Measurements from ENCODE around the gene GTSF1L.
"Not testable (repeated sequence)": the region's sequence is repeated elsewhere in the genome, so short reads cannot be mapped to it uniquely, and the experiment has no call there.

GTSF1L gene

DNA sequence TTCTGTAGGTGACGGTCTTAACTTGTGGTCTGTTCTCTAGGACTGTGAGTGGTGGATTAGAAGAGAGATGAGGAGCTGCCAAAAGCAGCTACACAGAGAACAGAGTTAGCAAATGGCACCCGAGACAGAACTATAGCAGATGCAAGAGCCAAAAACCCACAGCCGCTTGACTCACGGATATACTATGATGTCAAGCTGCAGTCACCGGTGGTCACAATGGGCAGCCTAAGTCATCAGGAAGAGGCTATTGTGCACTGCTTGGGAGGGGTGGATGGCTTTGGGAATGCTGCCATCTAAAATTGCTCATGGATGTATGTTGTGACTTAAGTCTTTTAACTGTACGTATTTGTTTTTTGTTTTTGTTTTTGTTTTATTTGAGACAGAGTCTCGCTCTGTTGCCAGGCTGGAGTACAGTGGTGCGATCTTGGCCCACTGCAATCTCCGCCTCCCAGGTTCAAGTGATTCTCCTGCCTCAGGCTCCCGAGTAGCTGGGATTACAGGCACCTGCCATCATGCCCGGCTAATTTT is at the start of gene GTSF1L:
TSS of gene GTSF1L (minus strand) at position 192 of the 528 bp plus-strand sequence. CDS start 308 bp downstream, outside the sequence.
- no peak for DNase-seq (ENCODE audit: low spot score)

- DNase-seq (ENCODE audit: low spot score) = no peak
These were observed 48.0 kb upstream of the GTSF1L start for GRCh38 chr20:43774754-43775153.

DNA sequence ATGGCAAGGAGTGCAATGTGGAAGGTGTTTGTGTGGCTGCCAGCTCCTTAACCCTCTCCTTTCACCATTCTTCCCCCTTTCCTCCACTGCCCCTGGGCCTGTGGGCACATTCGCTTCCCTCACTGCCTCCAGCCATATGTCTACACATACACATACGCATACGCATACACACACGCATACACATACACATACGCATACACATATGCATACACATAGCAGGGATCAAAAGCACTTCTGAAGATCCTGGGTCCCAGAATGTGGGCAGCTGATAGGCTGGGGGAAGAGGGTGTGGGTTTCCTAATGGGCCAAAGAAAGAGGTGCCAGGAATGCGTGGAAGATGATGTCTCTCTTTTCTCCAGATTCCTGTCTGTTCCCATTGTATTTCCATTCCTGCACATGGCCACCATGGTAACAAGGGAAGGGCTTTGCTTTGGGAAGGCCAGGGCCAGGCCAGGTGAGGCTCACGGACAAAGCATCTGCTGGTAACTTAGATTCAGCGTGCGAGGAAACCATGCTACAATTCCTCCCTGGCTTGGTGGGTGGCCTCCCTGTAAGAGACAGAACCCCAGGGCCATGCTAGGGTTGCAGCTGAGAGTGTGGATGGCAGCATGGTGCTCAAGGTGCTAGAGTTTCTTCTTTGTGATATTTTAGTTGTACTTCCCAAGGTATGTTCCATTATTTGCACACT is 44.8 kb upstream of the GTSF1L start:
- no peak for DNase-seq (ENCODE audit: low spot score)

DNA sequence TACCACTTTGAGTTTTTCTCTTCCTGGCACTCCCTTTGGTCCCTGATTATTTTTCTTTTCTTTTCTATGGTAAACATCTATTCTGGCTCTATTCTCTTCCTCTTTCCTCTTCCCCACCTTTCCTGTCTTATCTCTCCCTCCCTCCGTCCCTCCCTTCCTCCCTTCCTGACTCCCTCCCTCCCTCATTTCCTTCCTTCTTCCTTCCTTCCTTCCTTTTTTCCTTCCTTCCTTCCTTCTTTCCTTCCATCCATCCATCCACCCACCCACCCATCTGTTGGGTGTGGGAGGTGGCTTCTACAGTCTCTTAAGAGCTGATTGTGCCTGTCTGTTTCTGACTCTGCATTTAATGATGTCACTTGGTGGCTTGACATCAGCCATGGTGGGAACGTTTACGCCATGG is 43.5 kb upstream of the GTSF1L start:
- no peak for DNase-seq (ENCODE audit: low spot score)

DNA sequence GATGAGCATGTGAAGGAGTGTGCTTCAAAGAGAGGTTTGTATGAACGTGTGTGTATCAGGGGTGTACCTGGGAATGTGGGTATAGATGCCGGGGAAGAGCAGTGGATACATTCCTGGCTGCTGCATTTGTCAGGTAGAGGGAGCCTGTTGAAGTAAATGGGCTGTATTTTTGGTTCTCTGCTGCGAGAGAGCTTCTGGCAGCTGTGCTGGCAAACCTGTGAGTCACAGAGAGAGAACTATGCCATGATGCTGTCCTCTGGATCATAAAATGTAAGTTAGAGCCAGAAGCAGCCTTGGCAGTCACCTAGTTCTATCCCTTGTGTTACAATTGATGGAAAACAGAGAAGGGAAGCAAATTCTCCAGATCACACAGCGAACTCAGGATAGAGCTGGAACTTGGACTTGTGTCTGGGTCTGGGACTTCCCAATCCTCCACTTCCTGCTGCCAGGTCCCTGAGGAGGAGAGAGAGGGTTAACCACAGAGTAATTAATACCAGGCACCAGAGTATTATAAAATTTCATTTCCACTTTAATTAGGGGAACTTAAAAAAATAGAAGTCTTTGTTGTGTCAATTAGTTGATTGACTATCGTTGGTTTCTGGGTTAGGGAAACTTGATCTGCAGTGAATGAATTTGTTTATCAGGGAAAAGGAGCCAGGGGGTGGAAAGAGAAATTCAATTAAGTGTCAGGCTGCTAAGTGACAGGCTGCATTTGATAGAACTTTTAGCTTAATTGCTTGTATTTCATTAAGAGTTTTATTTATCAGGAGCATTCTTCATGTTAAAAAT is 41.1 kb upstream of the GTSF1L start:
- DNase-seq (ENCODE audit: low spot score) = no peak

GRCh38 chr20:43766917-43767316 is 40.1 kb upstream of the GTSF1L start:
- DNase-seq (ENCODE audit: low spot score) = no peak

DNA sequence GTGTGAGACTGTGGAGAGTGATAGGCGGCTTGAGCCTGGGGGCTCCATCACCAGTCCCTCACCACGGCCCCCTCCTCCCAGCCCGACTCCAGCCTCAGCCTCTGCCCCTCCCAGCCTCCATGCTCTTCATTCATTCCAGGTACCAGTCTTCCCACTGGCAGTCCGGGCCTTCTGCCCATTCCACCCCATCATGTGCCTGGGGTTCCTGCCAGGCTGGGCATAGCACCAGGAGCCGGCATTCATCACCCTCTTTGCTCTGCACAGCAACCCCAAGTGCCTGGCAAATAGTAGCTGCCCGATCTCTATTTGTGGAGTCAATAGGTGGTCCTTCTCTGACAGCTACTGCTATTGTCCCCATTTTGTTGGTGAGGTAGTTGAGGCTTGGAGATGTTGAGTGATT is 39.6 kb upstream of the GTSF1L start:
- DNase-seq (ENCODE audit: low spot score) = no peak

- no peak for DNase-seq (ENCODE audit: low spot score)
These were observed 39.1 kb upstream of the GTSF1L start for GRCh38 chr20:43765916-43766315.

GRCh38 chr20:43762911-43763310 is 36.1 kb upstream of the GTSF1L start:
- no peak for DNase-seq (ENCODE audit: low spot score)

GRCh38 chr20:43761386-43762340 is 34.9 kb upstream of the GTSF1L start:
- DNase-seq (ENCODE audit: low spot score) = no peak

DNA sequence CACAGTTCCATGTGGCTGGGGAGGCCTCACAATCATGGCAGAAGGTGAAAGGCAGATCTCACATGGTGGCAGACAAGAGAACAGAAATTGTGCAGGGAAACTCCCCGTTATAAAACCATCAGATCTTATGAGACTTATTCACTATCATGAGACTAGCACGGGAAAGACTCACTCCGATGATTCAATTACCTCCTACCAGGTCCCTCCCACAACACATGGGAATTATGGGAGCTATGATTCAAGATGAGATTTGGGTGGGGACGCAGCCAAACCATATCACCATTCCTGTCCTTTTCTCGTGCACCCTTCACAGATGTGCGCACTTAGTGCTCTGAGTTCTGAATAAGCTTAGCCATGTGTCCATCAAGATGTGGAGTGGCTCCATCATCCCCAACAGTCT is 31.1 kb upstream of the GTSF1L start:
- not testable (repeated sequence) for DNase-seq (ENCODE audit: low spot score)

- no peak for DNase-seq (ENCODE audit: low spot score)
These were observed 29.0 kb upstream of the GTSF1L start for GRCh38 chr20:43755851-43756250.

DNA sequence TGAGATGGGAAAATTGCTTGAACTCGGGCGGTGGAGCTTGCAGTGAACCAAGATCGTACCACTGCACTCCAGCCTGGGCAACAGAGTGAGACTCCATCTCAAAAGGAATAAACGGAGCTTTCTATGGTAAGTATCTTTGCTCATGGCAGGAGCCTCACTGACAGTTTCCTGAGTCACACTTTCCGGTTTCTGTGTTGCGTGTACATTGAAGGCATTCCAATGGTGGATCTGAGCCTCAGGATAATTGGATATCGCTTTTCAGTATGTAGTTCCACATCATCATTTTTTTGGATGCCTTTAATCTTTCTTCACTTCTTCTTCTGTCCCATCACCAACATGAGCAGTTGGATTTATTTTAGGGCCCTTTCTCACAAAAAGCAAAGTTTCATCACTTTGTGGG is 28.6 kb upstream of the GTSF1L start:
- DNase-seq (ENCODE audit: low spot score) = no peak

DNA sequence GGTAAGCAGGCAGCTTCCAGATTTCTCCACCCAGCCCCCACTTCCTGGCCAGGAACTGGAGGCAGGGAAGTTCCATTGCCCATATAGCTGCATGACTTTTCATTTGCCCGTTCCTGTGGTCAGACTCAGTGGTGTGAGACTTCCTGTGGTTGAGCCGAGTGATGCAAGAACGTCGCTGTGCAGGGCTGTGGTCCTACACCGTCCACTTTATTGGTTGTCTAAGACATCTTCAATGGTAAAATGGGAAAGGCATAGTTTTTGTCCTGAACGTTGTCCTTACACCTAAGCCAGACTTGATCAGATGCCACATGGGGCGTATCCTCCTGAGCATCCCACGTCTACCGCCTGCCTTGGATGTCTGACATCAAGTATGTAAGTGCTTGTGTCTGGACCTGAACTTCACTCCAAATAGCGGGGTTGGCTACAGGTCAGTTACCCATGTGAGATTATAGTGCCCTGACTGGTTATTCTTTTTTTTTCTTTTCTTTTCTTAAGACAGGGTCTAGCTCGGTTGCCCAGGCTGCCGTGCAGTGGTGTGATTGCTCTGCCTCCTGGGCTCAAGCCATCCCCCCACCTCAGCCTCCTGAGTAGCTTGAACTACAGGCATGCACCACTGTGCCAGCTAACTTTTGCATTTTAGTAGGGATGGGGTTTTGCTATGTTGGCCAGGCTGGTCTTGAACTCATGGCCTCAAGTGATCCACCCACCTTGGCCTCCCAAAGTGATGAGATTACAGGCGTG is 25.9 kb upstream of the GTSF1L start:
- DNase-seq (ENCODE audit: low spot score) = no peak

- DNase-seq (ENCODE audit: low spot score) = no peak
These were observed 25.2 kb upstream of the GTSF1L start for GRCh38 chr20:43752051-43752360.

DNA sequence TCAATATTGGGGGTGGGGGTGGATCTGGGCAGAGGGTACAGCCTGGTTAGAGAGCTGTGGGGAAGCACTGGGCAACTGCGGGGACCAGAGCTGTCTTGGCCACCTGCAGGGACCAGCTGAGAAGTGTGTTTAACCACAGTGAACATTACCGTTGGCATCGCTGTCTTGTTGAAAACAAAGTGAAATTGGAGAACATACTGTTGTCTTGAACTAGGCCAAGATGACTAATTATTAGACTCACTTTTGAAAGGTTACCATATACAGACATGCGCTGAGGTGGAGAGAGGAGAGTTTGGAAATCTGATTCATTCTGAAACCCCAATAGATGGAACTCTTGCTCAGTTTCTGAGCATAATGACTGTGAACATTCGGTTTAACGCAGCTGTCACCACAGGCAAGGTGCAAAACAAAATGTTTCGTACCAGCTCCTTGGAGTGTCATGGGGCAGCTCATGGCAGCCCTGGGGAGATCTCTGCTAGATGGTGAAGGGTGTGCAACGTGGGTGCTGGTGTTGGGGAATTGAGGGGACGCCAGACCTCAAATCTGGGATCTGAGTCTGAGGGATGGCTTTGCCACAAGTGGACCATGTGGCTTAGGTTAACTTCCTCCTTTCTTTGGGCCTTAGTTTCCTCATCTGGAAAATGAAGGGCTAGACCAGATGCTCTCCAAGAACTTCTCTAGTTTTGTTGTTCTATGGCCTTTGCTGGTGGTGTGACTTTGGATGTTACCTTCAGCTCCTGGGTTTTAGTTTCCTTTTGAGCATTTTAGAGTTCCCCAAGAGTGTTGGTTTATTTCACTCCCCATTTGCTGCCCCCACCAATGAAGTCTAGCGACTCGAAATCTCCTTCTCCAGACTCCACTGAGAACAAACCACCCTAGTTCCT is 24.6 kb upstream of the GTSF1L start:
- no peak for DNase-seq (ENCODE audit: low spot score)

DNA sequence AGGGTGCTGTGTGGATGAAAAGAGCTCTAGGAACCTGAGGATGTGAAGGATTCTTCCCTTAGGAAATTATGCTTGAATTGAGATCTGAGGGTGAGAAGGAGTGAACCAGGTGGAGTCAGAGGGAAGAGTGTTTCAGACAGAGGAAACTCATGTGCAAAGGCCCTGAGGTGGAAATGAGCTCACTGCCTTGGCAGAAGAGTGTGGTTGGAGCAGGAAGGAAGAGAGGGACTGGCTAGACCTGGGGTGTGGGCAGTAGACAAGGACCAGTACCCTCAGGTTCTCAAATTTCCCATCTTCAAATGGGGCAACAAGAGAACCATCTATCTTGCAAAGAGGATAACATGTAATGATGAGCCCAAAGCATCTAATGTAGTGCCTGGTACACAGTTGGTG is 24.0 kb upstream of the GTSF1L start:
- no peak for DNase-seq (ENCODE audit: low spot score)

DNA sequence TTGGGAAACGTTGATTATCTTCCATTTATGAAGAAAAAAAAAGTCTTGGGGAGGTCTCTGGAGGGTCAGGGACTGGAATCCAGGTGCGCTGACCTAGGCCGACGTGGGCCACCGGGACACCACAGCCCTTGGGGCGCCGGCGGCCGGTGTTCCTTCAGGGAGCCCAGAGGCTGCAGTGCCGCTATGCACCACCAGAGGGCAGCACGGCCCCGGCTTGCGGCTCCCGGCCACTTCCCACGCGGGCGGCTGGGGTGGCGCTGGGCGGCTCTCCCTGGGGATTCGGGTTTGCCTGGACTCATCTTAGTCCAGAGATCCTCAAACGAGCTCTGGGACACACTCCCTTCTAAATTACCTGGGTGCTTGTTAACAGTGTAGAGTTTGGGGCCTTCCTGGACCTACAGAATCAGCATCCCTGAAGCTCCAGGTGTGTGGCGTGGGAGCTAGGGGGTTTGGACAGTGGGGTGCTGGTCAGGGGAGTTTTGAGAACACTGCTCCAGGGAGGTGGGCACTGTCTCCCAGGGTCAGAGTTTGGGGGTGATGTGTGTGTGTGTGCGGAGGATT is 23.0 kb upstream of the GTSF1L start:
- peak; percentile 98 for DNase-seq (ENCODE audit: low spot score)

- DNase-seq (ENCODE audit: low spot score) = no peak
These were observed 21.5 kb upstream of the GTSF1L start for GRCh38 chr20:43748274-43748673.
